GM12874 (cell line): Measurements from ENCODE around the gene MINDY4.

Experiments
- CTCF ChIP-seq: IDR thresholded peaks from 2 replicates; pipeline ENCODE4 v1.5.1; 2011; ENCODE audit warnings: low read depth, mild to moderate bottlenecking, control low read depth, low read length, moderate library complexity; ENCODE audit not compliant: insufficient read depth

MINDY4 gene

GRCh38 chr7:30915005-30915601 is 143.9 kb downstream of the MINDY4 start:
- no peak for TF ChIP-seq CTCF

GRCh38 chr7:30915751-30916150 is 144.5 kb downstream of the MINDY4 start:
- no peak for TF ChIP-seq CTCF

- TF ChIP-seq CTCF: no peak
Observed at GRCh38 chr7:30916255-30916654, 145.0 kb downstream of the MINDY4 start.

- no peak for TF ChIP-seq CTCF
Observed at GRCh38 chr7:30916767-30917166, 145.6 kb downstream of the MINDY4 start.

GRCh38 chr7:30917216-30917893 is 146.1 kb downstream of the MINDY4 start:
- no peak for TF ChIP-seq CTCF

GRCh38 chr7:30918676-30919075 is 147.5 kb downstream of the MINDY4 start:
- TF ChIP-seq CTCF: no peak

- no peak for TF ChIP-seq CTCF
Observed at GRCh38 chr7:30920021-30920583, 148.9 kb downstream of the MINDY4 start.
